ENCODE results near the gene KRTAP5-5.
"Not testable (repeated sequence)": the region's sequence is repeated elsewhere in the genome, so short reads cannot be mapped to it uniquely, and the experiment has no call there.

The KRTAP5-5 gene

DNA sequence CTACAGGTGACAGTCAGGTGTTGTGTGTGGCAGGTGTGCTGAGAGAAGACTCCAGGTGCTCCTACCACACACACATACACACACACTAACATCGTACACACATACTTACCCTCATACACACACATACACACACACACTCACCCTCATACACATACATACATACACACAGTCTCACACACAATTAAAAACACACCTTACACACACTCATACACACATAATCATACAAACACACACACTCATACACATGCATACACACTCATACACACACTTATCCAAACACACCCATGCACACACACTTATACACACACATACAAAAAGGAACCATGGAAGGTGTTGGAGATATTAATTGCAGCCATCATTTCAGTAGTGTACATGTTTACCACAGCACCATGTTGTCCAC, 25.9 kb upstream of the KRTAP5-5 start:
- TF ChIP-seq, protein P1, sequence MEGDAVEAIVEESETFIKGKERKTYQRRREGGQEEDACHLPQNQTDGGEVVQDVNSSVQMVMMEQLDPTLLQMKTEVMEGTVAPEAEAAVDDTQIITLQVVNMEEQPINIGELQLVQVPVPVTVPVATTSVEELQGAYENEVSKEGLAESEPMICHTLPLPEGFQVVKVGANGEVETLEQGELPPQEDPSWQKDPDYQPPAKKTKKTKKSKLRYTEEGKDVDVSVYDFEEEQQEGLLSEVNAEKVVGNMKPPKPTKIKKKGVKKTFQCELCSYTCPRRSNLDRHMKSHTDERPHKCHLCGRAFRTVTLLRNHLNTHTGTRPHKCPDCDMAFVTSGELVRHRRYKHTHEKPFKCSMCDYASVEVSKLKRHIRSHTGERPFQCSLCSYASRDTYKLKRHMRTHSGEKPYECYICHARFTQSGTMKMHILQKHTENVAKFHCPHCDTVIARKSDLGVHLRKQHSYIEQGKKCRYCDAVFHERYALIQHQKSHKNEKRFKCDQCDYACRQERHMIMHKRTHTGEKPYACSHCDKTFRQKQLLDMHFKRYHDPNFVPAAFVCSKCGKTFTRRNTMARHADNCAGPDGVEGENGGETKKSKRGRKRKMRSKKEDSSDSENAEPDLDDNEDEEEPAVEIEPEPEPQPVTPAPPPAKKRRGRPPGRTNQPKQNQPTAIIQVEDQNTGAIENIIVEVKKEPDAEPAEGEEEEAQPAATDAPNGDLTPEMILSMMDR (IDR thresholded peaks at IDR 0.05; ENCODE audit: extremely low read depth, insufficient read depth, missing control alignments): no peak
- no peak for DNase-seq (ENCODE audit: low spot score)
- in situ Hi-C loops (cut with MboI; ENCODE audit: low pct_unique_long_range_greater_than_20kb, low sequenced_read_pairs, unreplicated experiment): no loop called here

DNA sequence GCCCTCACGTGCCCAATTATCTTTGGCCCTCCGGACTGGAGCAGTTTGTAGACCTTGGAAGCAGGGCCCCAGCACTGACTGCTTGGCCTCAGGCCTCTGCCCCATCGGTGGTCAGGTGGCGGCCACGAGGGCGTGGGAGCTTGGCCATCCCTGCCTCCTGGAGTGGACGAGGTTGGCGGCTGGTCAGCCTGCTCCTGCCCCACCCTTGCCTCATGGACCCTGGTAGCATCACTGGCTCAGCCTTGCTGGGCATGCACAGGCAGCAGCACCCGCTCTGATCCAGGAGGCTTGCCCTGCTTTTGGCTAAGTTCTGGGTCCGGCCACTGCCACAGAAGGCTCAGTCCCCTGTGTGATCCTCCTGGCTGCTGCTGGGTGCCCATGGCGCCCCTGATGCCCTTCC, 25.4 kb upstream of the KRTAP5-5 start:
- in situ Hi-C loops (cut with MboI; ENCODE audit: low pct_unique_long_range_greater_than_20kb, low sequenced_read_pairs, unreplicated experiment): no loop called here

DNA sequence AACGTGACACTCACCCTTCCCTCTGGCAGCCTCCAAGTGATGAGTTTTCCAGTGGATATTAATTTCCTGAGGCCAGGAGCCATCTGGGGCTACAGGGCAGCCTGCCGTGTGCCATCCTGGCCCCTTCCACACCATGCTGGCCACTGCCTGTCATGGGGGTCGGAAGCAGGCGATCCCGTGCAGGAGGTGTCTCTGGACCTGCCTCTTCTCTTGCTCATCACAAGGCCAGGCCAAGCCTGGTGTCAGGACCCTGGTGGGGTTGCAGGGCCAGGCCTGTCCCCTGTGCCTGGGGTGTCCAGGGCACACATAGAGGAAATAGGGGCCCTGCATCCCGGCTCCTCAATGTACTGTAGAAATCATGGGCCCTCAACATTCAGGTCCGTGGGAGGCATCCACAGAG, 24.9 kb upstream of the KRTAP5-5 start:
- TF ChIP-seq, protein P1 (IDR thresholded peaks at IDR 0.05; ENCODE audit: extremely low read depth, insufficient read depth, missing control alignments): no peak
- no peak for DNase-seq (ENCODE audit: low spot score)
- in situ Hi-C loops (cut with MboI; ENCODE audit: low pct_unique_long_range_greater_than_20kb, low sequenced_read_pairs, unreplicated experiment): no loop called here

More for the DNA sequence above, 25.4 kb upstream of the KRTAP5-5 start:
- DNase-seq (ENCODE audit: low spot score): no peak
- TF ChIP-seq, protein P1 (IDR thresholded peaks at IDR 0.05; ENCODE audit: extremely low read depth, insufficient read depth, missing control alignments): no peak

DNA sequence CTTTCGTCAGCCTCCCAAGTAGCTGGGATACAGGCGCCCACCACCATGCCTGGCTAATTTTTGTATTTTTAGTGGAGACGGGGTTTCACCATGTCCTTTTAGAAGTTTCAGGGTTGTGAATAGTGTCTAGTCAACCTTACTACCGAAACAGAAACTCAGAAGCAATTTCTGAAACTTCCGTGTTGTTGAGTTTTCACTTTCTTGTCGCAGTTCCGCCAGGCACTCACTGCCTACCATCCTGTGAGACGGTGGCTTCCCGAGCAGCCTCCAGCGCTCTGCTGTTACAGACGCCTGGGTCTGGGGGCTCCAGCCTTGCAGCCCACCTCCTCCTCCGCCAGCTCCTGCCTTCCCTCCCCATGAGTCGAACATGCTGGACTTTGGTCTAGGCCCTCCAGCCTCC, 23.7 kb upstream of the KRTAP5-5 start:
- DNase-seq (ENCODE audit: low spot score): peak; percentile 81
- in situ Hi-C loops (cut with MboI; ENCODE audit: low pct_unique_long_range_greater_than_20kb, low sequenced_read_pairs, unreplicated experiment): not testable (repeated sequence)

DNA sequence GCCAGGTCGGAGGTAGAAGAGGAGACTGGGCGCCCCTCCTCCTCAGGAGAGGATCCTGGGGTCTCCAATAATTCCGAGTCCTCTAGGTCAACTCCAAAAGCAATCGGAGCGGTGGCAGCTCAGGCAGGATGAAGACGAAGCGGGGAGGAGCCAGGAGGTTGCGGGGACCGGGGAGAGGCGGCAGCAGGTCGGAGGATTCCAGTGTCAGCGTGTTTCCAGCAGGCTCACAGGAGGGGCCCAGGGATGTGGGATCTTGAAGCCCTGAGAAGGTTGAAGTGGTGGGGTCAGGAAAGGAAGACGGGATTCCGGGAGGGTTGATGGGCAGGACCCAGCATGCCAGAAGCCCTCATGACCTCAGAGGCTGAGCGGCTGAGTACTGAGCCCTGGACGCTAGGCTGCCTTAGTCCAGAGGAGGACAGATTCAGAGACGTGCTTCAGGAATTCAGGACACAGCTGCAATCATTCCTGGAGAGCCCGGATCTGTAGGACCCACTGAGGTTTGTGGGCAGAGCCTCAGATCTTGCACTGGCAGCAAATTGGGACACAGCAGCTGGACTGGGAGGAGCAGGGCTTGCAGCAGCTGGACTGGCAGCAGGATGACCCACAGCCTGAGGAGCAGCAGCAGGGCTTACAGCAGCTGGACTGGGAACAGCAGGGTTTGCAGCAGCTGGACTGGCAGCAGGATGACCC, 22.3 kb upstream of the KRTAP5-5 start:
- DNase-seq (ENCODE audit: low spot score); in situ Hi-C loops (cut with MboI; ENCODE audit: low pct_unique_long_range_greater_than_20kb, low sequenced_read_pairs, unreplicated experiment): not testable (repeated sequence)

DNA sequence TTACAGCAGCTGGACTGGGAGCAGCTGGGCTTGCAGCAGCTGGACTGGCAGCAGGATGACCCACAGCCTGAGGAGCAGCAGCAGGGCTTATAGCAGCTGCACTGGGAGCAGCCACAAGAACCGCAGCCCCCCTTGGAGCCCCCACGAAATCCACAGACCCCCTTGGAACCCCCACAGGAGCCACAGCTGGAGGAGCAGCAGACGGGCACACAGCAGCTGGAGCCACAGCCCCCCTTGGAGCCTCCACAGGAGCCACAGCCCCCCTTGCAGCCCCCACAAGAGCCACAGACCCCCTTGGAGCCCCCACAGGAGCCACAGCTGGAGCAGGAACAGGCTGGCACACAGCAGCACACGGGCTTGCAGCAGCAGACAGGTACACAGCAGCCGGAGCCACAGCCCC, 21.7 kb upstream of the KRTAP5-5 start:
- DNase-seq (ENCODE audit: low spot score); in situ Hi-C loops (cut with MboI; ENCODE audit: low pct_unique_long_range_greater_than_20kb, low sequenced_read_pairs, unreplicated experiment): not testable (repeated sequence)

DNA sequence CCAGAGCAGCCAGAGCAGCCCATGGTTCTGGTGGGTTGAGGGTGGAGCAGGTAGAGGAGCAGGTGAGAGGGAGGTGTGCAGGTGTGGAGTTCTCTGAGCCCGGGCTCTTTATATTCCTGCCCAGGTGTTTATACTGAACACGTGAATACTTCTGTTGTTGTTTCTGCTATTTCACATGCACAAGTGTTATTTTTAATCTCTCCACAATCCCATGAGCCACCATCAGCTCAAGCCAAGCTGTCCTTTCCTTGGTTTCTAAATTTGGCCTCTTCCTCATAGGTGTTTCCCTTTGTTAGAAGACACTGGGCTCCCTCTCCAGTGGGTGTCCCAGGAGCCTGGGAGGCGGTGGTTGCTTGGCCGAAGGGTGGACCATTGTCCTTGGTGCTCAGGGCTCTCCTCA, 21.2 kb upstream of the KRTAP5-5 start, which contains the start of gene KRTAP5-3:
KRTAP5-3 (minus strand) TSS at position 101 of the 400 bp plus-strand sequence; CDS start at position 23, 78 bp downstream.
- in situ Hi-C loops (cut with MboI; ENCODE audit: low pct_unique_long_range_greater_than_20kb, low sequenced_read_pairs, unreplicated experiment): no loop called here
- no peak for DNase-seq (ENCODE audit: low spot score)
- TF ChIP-seq, protein P1 (IDR thresholded peaks at IDR 0.05; ENCODE audit: extremely low read depth, insufficient read depth, missing control alignments): no peak

DNA sequence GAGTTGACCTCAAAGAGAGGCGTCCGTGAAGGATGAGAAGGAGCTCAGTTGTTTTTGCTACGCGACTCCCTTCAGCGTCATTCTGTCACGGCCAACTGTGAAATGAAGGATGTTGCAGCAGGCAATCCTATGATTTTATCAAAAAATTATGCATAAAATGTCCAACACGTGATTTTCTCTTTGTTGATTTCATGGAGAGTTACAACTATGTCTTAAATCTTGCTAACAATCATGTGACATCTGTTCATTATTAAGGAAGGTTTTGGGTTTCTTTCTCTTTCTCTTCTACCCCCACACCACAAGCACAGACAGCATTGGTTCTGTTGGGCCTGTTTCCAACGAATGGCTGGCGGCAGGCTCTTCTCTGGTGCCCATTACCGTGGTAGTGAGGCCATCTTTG, 11.3 kb upstream of the KRTAP5-5 start:
- TF ChIP-seq, protein P1 (IDR thresholded peaks at IDR 0.05; ENCODE audit: extremely low read depth, insufficient read depth, missing control alignments): no peak
- no peak for DNase-seq (ENCODE audit: low spot score)
- in situ Hi-C loops (cut with MboI; ENCODE audit: low pct_unique_long_range_greater_than_20kb, low sequenced_read_pairs, unreplicated experiment): no loop called here

Measured in GM13977 (cell line).